Astrocyte (in vitro differentiated cells and primary cell): ENCODE results near the gene YIPF3. TPM values are rescaled to one million over a fixed set of nuclear protein-coding genes. Genes with fewer than 3 reads are reported as not detected.
"Not testable (repeated sequence)": the region's sequence is repeated elsewhere in the genome, so short reads cannot be mapped to it uniquely, and the experiment has no call there.

Experiments
- DNase-seq: peaks from one replicate; pipeline ENCODE4 v3.0.0-alpha.2; 2010; ENCODE audit warnings: low read depth
- FAIRE-seq: peaks from 2 replicates; lab custom pipeline; 2011; peaks lifted over from hg19 to GRCh38; lab: Jason Lieb, UNC
- H2AFZ ChIP-seq: 2 replicates; pipeline ENCODE4 v1.6.0; 2012; ENCODE audit warnings: low read depth, low read length, inconsistent platforms
- H3K27ac ChIP-seq: 2 replicates; pipeline ENCODE4 v1.5.1; 2011; ENCODE audit warnings: low read depth, low read length, inconsistent platforms
- H3K27me3 ChIP-seq: 2 replicates; pipeline ENCODE4 v1.6.0; 2011; ENCODE audit warnings: low read length, inconsistent platforms; ENCODE audit not compliant: insufficient read depth
- H3K36me3 ChIP-seq: 2 replicates; pipeline ENCODE4 v1.5.1; 2011; ENCODE audit warnings: low read length, inconsistent platforms; ENCODE audit not compliant: insufficient read depth
- H3K4me1 ChIP-seq: 2 replicates; pipeline ENCODE4 v1.5.1; 2011; ENCODE audit warnings: low read length, inconsistent platforms; ENCODE audit not compliant: insufficient read depth
- H3K4me2 ChIP-seq: 2 replicates; pipeline ENCODE4 v1.6.0; 2012; ENCODE audit warnings: low read length, inconsistent platforms
- H3K4me3 ChIP-seq: 2 replicates; pipeline ENCODE4 v1.5.1; 2011; ENCODE audit warnings: low read depth, mild to moderate bottlenecking, low read length, inconsistent platforms; ENCODE audit not compliant: insufficient read depth
- H3K79me2 ChIP-seq: 2 replicates; pipeline ENCODE4 v1.6.0; 2012; ENCODE audit warnings: mild to moderate bottlenecking, low read length, inconsistent platforms; ENCODE audit not compliant: insufficient read depth
- H3K9ac ChIP-seq: 2 replicates; pipeline ENCODE4 v1.6.0; 2012; ENCODE audit warnings: mild to moderate bottlenecking, low read length, inconsistent platforms
- H3K9me3 ChIP-seq: 2 replicates; pipeline ENCODE4 v1.5.1; 2012; ENCODE audit warnings: low read depth, mild to moderate bottlenecking, low read length, inconsistent platforms; ENCODE audit not compliant: insufficient read depth
- H4K20me1 ChIP-seq: 2 replicates; pipeline ENCODE4 v1.6.0; 2012; ENCODE audit warnings: low read length, inconsistent platforms; ENCODE audit not compliant: insufficient read depth
- H3K27ac Mint-ChIP-seq: one replicate; pipeline ENCODE4 v1.8.0; 2021; ENCODE audit warnings: mild to moderate bottlenecking, mixed read lengths; ENCODE audit not compliant: unreplicated experiment
- H3K27me3 Mint-ChIP-seq: one replicate; pipeline ENCODE4 v1.8.0; 2021; ENCODE audit warnings: low read depth, mixed read lengths; ENCODE audit not compliant: unreplicated experiment
- H3K36me3 Mint-ChIP-seq: one replicate; pipeline ENCODE4 v1.8.0; 2021; ENCODE audit warnings: low read depth, mixed read lengths; ENCODE audit not compliant: unreplicated experiment
- H3K4me1 Mint-ChIP-seq: one replicate; pipeline ENCODE4 v1.8.0; 2021; ENCODE audit warnings: low read depth, mixed read lengths; ENCODE audit not compliant: unreplicated experiment
- H3K4me3 Mint-ChIP-seq: one replicate; pipeline ENCODE4 v1.8.0; 2021; ENCODE audit warnings: mild to moderate bottlenecking, moderate library complexity, mixed read lengths; ENCODE audit not compliant: unreplicated experiment
- H3K9me3 Mint-ChIP-seq: one replicate; pipeline ENCODE4 v1.8.0; 2021; ENCODE audit warnings: mild to moderate bottlenecking, mixed read lengths; ENCODE audit not compliant: unreplicated experiment
- EZH2 ChIP-seq: IDR thresholded peaks from 2 replicates; pipeline ENCODE4 v1.6.1; 2012; ENCODE audit warnings: mild to moderate bottlenecking, low read length, inconsistent platforms; ENCODE audit not compliant: insufficient read depth
- total RNA-seq: library from RNA; stranded (reverse); gene quantifications from 2 replicates; pipeline ENCODE4 v1.2.1, GENCODE V29; 2021
- TF ChIP-seq, protein P1 (sequence below): IDR thresholded peaks from 2 replicates; pipeline ENCODE4 v1.5.1; 2011; ENCODE audit warnings: low read depth, mild to moderate bottlenecking, inconsistent platforms, low read length, moderate library complexity; ENCODE audit not compliant: insufficient read depth

The YIPF3 gene
- total RNA-seq, 1 donor from 2014 or later, result 132 TPM

DNA sequence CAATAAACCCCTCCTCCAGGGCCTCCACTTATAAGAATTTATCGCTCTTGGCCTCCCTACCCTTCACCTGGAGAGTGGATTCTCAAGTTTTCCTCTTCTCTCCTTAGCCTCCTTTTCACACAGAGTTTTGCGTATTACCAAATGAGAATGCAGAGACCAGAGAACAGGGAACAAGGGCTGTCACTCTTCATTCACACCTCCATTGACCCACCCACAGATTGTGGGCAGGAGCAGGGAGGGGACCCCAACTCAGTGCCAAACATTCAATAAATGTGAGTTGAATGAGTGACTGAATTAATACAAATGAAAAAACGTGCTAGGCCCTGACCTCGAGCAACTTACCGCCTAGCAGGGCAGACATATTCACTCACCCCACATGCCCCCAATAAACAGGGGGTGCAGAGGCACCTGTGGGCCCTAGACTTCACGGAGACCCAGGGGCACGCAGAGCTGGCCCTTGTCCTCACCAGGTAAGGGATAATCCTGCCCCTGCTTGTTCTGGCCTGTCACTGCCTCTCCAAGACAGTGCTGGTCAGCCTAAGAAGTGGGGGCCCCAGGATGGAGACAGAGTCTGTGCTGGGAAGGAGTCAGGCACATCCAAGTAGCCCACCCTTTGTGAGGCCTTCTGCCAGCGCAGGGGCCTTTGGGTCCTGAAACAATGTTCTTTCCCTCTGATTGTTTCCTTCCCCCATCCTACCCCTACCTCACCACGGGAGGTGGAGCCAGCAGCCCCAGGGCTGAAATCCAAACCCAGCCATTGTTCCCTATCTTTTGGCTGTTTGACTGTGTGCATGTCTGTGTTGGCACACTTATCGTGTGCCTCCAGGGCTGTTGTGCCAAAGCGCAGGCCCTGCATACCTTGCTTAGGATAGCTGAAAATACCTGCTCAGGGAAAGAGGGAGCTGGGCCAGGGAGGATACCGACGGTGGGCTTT lies 47.7 kb downstream of the YIPF3 start:
- no peak overlapping the region for H3K4me2 ChIP-seq

DNA sequence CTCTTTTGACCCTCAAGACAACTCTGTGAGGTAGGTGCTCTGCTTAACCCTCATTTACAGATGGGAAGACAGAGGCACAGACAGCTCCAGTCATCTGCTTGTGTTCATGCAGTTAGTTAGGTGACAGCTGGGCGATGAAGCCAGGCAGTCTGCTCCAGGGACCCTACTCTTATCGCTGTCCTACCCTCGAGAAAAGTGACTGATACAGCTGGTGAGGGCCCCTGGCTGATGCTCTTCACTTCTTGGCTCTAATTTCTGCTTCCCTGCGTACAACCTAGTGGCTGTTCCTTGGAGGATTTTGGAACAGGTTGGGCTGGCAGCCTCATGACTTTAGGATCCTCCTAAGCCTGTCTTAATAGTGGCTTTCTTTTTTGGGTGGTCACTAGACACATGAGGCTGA lies 48.5 kb downstream of the YIPF3 start:
- TF ChIP-seq EZH2, result no peak
- TF ChIP-seq, protein P1, sequence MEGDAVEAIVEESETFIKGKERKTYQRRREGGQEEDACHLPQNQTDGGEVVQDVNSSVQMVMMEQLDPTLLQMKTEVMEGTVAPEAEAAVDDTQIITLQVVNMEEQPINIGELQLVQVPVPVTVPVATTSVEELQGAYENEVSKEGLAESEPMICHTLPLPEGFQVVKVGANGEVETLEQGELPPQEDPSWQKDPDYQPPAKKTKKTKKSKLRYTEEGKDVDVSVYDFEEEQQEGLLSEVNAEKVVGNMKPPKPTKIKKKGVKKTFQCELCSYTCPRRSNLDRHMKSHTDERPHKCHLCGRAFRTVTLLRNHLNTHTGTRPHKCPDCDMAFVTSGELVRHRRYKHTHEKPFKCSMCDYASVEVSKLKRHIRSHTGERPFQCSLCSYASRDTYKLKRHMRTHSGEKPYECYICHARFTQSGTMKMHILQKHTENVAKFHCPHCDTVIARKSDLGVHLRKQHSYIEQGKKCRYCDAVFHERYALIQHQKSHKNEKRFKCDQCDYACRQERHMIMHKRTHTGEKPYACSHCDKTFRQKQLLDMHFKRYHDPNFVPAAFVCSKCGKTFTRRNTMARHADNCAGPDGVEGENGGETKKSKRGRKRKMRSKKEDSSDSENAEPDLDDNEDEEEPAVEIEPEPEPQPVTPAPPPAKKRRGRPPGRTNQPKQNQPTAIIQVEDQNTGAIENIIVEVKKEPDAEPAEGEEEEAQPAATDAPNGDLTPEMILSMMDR, result no peak
- H3K4me2 ChIP-seq, result no peak overlapping the region
- no peaks in the 10 kb centered on the region for H4K20me1 ChIP-seq
- no peak overlapping the region for H3K27ac Mint-ChIP-seq
- H3K36me3 Mint-ChIP-seq, result no peaks in the 10 kb centered on the region
- no peaks in the 10 kb centered on the region for H3K9me3 ChIP-seq
- no peaks in the 10 kb centered on the region for H3K9me3 Mint-ChIP-seq
- H3K36me3 ChIP-seq, result no peaks in the 10 kb centered on the region
- no peaks in the 10 kb centered on the region for H3K4me1 ChIP-seq
- peaks cover 18% of the 10 kb centered on the region for H3K27me3 ChIP-seq
- no peak for DNase-seq
- no peak overlapping the region for H3K4me3 Mint-ChIP-seq
- no peak overlapping the region for H3K4me3 ChIP-seq
- no peak overlapping the region for H3K9ac ChIP-seq
- H3K27me3 Mint-ChIP-seq, result peaks cover 27% of the 10 kb centered on the region
- no peak overlapping the region for H3K27ac ChIP-seq
- no peak overlapping the region for H2AFZ ChIP-seq
- no peaks in the 10 kb centered on the region for H3K4me1 Mint-ChIP-seq
- no peak for FAIRE-seq
- H3K79me2 ChIP-seq, result no peaks in the 10 kb centered on the region

More for the DNA sequence above, 47.7 kb downstream of the YIPF3 start:
- DNase-seq, result no peak
- peaks cover 27% of the 10 kb centered on the region for H3K27me3 Mint-ChIP-seq
- no peaks in the 10 kb centered on the region for H3K9me3 ChIP-seq
- H3K36me3 ChIP-seq, result no peaks in the 10 kb centered on the region
- H3K4me3 Mint-ChIP-seq, result no peak overlapping the region
- H3K27me3 ChIP-seq, result peaks cover 18% of the 10 kb centered on the region
- no peaks in the 10 kb centered on the region for H3K4me1 ChIP-seq
- H3K27ac Mint-ChIP-seq, result no peak overlapping the region
- no peak overlapping the region for H3K27ac ChIP-seq
- H3K4me3 ChIP-seq, result no peak overlapping the region
- no peak for FAIRE-seq
- H3K9ac ChIP-seq, result no peak overlapping the region
- TF ChIP-seq EZH2, result no peak
- TF ChIP-seq, protein P1, result no peak
- no peaks in the 10 kb centered on the region for H4K20me1 ChIP-seq
- H3K4me1 Mint-ChIP-seq, result no peaks in the 10 kb centered on the region
- H2AFZ ChIP-seq, result no peak overlapping the region
- no peaks in the 10 kb centered on the region for H3K9me3 Mint-ChIP-seq
- H3K36me3 Mint-ChIP-seq, result no peaks in the 10 kb centered on the region
- no peaks in the 10 kb centered on the region for H3K79me2 ChIP-seq

DNA sequence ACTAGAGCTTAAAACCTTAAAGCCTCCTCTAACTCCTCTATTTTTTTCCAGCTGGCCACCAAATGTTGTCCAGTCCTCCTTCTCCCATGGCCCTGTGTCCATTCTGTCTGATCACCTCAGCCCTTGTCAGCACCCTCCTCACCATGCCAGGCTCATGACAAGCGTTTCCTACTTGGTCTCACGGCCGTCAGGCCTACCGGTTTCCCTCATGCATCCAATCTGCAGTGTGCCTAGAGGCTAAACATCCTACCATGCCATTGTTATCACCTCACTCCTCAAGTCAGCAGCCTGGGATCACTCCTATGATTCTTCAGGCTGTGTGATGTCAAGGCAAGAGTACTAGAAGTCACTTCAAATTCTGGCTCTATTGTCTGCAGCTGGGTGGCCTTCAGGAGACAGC lies 49.0 kb downstream of the YIPF3 start:
- no peak overlapping the region for H3K4me2 ChIP-seq
- no peaks in the 10 kb centered on the region for H3K4me1 Mint-ChIP-seq
- no peak overlapping the region for H3K27ac Mint-ChIP-seq
- H3K79me2 ChIP-seq, result no peaks in the 10 kb centered on the region
- no peak overlapping the region for H3K4me3 ChIP-seq
- FAIRE-seq, result no peak
- no peak overlapping the region for H3K27ac ChIP-seq
- no peaks in the 10 kb centered on the region for H3K9me3 Mint-ChIP-seq
- H3K4me3 Mint-ChIP-seq, result no peak overlapping the region
- no peak overlapping the region for H3K9ac ChIP-seq
- no peaks in the 10 kb centered on the region for H3K36me3 ChIP-seq
- no peak for DNase-seq
- no peaks in the 10 kb centered on the region for H3K9me3 ChIP-seq
- no peaks in the 10 kb centered on the region for H3K4me1 ChIP-seq
- no peak overlapping the region for H2AFZ ChIP-seq
- no peaks in the 10 kb centered on the region for H3K36me3 Mint-ChIP-seq
- peaks cover 31% of the 10 kb centered on the region for H3K27me3 Mint-ChIP-seq
- H3K27me3 ChIP-seq, result peaks cover 18% of the 10 kb centered on the region
- H4K20me1 ChIP-seq, result no peaks in the 10 kb centered on the region
- TF ChIP-seq EZH2, result no peak
- TF ChIP-seq, protein P1, result no peak

DNA sequence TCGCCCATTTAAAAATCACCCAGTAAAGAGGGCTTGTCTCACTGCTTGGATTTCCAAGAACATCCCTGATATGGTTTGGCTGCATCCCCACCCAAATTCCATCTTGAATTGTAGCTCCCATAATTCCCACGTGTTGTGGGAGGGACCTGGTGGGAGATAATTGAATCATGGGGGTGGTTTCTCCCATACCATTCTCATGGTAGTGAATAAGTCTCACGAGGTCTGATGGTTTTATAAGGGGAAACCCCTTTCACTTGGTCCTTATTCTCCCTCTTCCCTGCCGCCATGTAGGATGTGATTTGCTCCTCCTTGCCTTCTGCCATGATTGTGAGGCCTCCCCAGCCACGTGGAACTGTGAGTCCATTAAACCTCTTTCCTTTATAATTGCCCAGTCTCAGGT lies 49.5 kb downstream of the YIPF3 start:
- not testable (repeated sequence) for H3K27ac Mint-ChIP-seq, H3K9ac ChIP-seq, H3K4me1 ChIP-seq, H3K27ac ChIP-seq, H3K36me3 ChIP-seq, H4K20me1 ChIP-seq, FAIRE-seq, DNase-seq, H3K4me3 Mint-ChIP-seq, H3K4me2 ChIP-seq, H3K4me3 ChIP-seq, H3K36me3 Mint-ChIP-seq, H3K79me2 ChIP-seq, H2AFZ ChIP-seq, H3K9me3 Mint-ChIP-seq, H3K4me1 Mint-ChIP-seq, H3K9me3 ChIP-seq
- H3K27me3 Mint-ChIP-seq, result peaks cover 34% of the 10 kb centered on the region
- peaks cover 23% of the 10 kb centered on the region for H3K27me3 ChIP-seq
